ENCODE measurements around the gene PLA2G3.
"Not testable (repeated sequence)": the region's sequence is repeated elsewhere in the genome, so short reads cannot be mapped to it uniquely, and the experiment has no call there.

The PLA2G3 gene

GRCh38 chr22:31098632-31099110 lies 41.6 kb downstream of the PLA2G3 start:
- DNase-seq: no peak

- DNase-seq: no peak
Measured at GRCh38 chr22:31097941-31098631, 42.2 kb downstream of the PLA2G3 start.

- not testable (repeated sequence) for DNase-seq
Measured at GRCh38 chr22:31097539-31097938, 42.8 kb downstream of the PLA2G3 start.

GRCh38 chr22:31096657-31097279 lies 43.5 kb downstream of the PLA2G3 start:
- DNase-seq: no peak

- no peak for DNase-seq
Measured at GRCh38 chr22:31095637-31096249, 44.6 kb downstream of the PLA2G3 start.

GRCh38 chr22:31094741-31095140 lies 45.6 kb downstream of the PLA2G3 start:
- no peak for DNase-seq

GRCh38 chr22:31094021-31094551 lies 46.2 kb downstream of the PLA2G3 start:
- DNase-seq: no peak

GRCh38 chr22:31093086-31093850 lies 47.0 kb downstream of the PLA2G3 start:
- peak; percentile 22 for DNase-seq

GRCh38 chr22:31092161-31092560 lies 48.1 kb downstream of the PLA2G3 start:
- DNase-seq: peak; percentile 80

- DNase-seq: no peak
Measured at GRCh38 chr22:31091106-31091975, 49.0 kb downstream of the PLA2G3 start.

GRCh38 chr22:31090217-31091085 lies 49.9 kb downstream of the PLA2G3 start:
- no peak for DNase-seq

- peak; percentile 72 for DNase-seq
Measured at GRCh38 chr22:31089160-31090100, 50.9 kb downstream of the PLA2G3 start.

- no peak for DNase-seq
Measured at GRCh38 chr22:31088233-31088986, 51.9 kb downstream of the PLA2G3 start.

GRCh38 chr22:31087744-31088215 lies 52.5 kb downstream of the PLA2G3 start:
- no peak for DNase-seq

- no peak for DNase-seq
Measured at GRCh38 chr22:31086703-31087330, 53.5 kb downstream of the PLA2G3 start.

- no peak for DNase-seq
Measured at GRCh38 chr22:31085928-31086327, 54.4 kb downstream of the PLA2G3 start.

- DNase-seq: no peak
Measured at GRCh38 chr22:31085493-31085824, 54.8 kb downstream of the PLA2G3 start.

- DNase-seq: peak; percentile 75
Measured at GRCh38 chr22:31084811-31085492, 55.4 kb downstream of the PLA2G3 start.

All from NCI-H82 (cell line).